HepG2 (cell line): Measurements from ENCODE around the gene TRIM31. TPM values are rescaled to one million over a fixed set of nuclear protein-coding genes. Genes with fewer than 3 reads are reported as not detected.

ENCODE experiments used
- AHDC1 ChIP-seq: sonication (generic); formaldehyde crosslinking; IDR thresholded peaks from 2 replicates; pipeline ENCODE4 v1.5.1; 2020; ENCODE audit warnings: mild to moderate bottlenecking, missing genetic modification reagents, borderline replicate concordance
- ARID5B ChIP-seq: IDR thresholded peaks from 2 replicates; pipeline ENCODE4 v1.4.0; 2020; ENCODE audit warnings: mild to moderate bottlenecking, missing genetic modification reagents
- ELF1 ChIP-seq: sonication (generic); formaldehyde crosslinking; IDR thresholded peaks from 2 replicates; pipeline ENCODE4 v1.4.0; 2020; ENCODE audit warnings: missing genetic modification reagents
- HNF4A ChIP-seq: sonication (generic); formaldehyde crosslinking; IDR thresholded peaks from 2 replicates; pipeline ENCODE4 v1.4.0; 2020; ENCODE audit warnings: missing genetic modification reagents
- MED1 ChIP-seq: sonication (generic); formaldehyde crosslinking; IDR thresholded peaks from 2 replicates; pipeline ENCODE4 v1.4.0; 2020; ENCODE audit warnings: missing genetic modification reagents
- MYNN ChIP-seq: sonication (generic); formaldehyde crosslinking; IDR thresholded peaks from 2 replicates; pipeline ENCODE4 v1.4.0; 2020; ENCODE audit warnings: mild to moderate bottlenecking, low read depth, missing genetic modification reagents
- MYPOP ChIP-seq: sonication (generic); formaldehyde crosslinking; IDR thresholded peaks from 2 replicates; pipeline ENCODE4 v1.8.1; 2023; ENCODE audit warnings: mild to moderate bottlenecking, moderate library complexity, missing genetic modification reagents
- NCOR1 ChIP-seq: fragments of 200-600 bp; sonication (generic); IDR thresholded peaks from 2 replicates; pipeline ENCODE4 v1.7.0; 2017; ENCODE audit warnings: antibody characterized with exemption, low read length, borderline replicate concordance
- NFKBIZ ChIP-seq: IDR thresholded peaks from 2 replicates; pipeline ENCODE4 v1.6.1; 2018; ENCODE audit warnings: missing genetic modification reagents, missing compliant biosample characterization
- RELA ChIP-seq: sonication (generic); formaldehyde crosslinking; IDR thresholded peaks from 2 replicates; pipeline ENCODE4 v1.4.0; 2020; ENCODE audit warnings: missing genetic modification reagents
- ZMYM3 ChIP-seq: sonication (generic); formaldehyde crosslinking; IDR thresholded peaks from 2 replicates; pipeline ENCODE4 v1.5.1; 2020; ENCODE audit warnings: mild to moderate bottlenecking, missing genetic modification reagents
- ZNF138 ChIP-seq: sonication (generic); formaldehyde crosslinking; IDR thresholded peaks from 2 replicates; pipeline ENCODE4 v1.5.0; 2020; ENCODE audit warnings: mild to moderate bottlenecking, low read depth, missing genetic modification reagents
- ZNF251 ChIP-seq: sonication (generic); formaldehyde crosslinking; IDR thresholded peaks from 2 replicates; pipeline ENCODE4 v1.9.0; 2021; ENCODE audit warnings: mild to moderate bottlenecking, missing genetic modification reagents
- ZNF326 ChIP-seq: sonication (generic); formaldehyde crosslinking; IDR thresholded peaks from 2 replicates; pipeline ENCODE4 v1.4.0; 2020; ENCODE audit warnings: missing genetic modification reagents, borderline replicate concordance
- polyA plus RNA-seq, 8 experiments: library from polyadenylated mRNA; depleted of rRNA in 3 of 8; stranded (reverse) in 7 of 8; unstranded in 1 of 8; fragments of >200 nt; fragmentation: Illumina TruSeq in 4 of 8; extraction: Trizol in 4 of 8; gene quantifications; 2 replicates each; pipeline versions ENCODE4 v1.2.1 to v1.2.3, GENCODE V29; 2011 to 2016; ENCODE audit warnings: low read depth in 4 of 8, missing spikeins in 1 of 8, mixed read lengths in 1 of 8; ENCODE audit not compliant: insufficient read depth in 1 of 8
- total RNA-seq, 5 experiments: library from RNA; depleted of rRNA; stranded (reverse); fragments of >200 nt; fragmentation: Illumina TruSeq; extraction: Trizol; gene quantifications; 2 replicates each; pipeline ENCODE4 v1.2.3, GENCODE V29; 2016; ENCODE audit warnings: low read depth in 1 of 5

Gene TRIM31
- total and polyA plus RNA-seq, 2 of the 13 experiments (the other 11 are each of a cell fraction or from before 2014, with no cell fraction given): 0.13 to 0.51 TPM

- TF ChIP-seq AHDC1: no peak
- TF ChIP-seq RELA (CRISPR knock-in tag): no peak
- TF ChIP-seq NFKBIZ (CRISPR knock-in tag): no peak
- no peak for TF ChIP-seq MYNN (CRISPR knock-in tag)
- TF ChIP-seq NCOR1: 0 out of 2 replicates have a peak, but pooled peaks have one; percentile 61
- no peak for TF ChIP-seq ZNF326
- peak; percentile 43; the same call in 1 of the 2 replicates for TF ChIP-seq HNF4A
- no peak for TF ChIP-seq ZNF251
- no peak for TF ChIP-seq ELF1 (CRISPR knock-in tag)
- no peak for TF ChIP-seq MYPOP (CRISPR knock-in tag)
- TF ChIP-seq MED1 (CRISPR knock-in tag): 0 out of 2 replicates have a peak, but pooled peaks have one; percentile 30
- 0 out of 2 replicates have a peak, but pooled peaks have one; percentile 31 for TF ChIP-seq ARID5B (CRISPR knock-in tag)
- TF ChIP-seq ZMYM3 (CRISPR knock-in tag): no peak
- TF ChIP-seq ZNF138 (CRISPR knock-in tag): no peak
These were observed 42.0 kb upstream of the TRIM31 start (continued) for GRCh38 chr6:30154709-30155519.
